Gastroesophageal sphincter (tissue), 3 donors: ENCODE results near the gene GALNTL6.

ENCODE experiments used
- POLR2A ChIP-seq, 2 donors: fragments of 450-650 bp; IDR thresholded peaks; one replicate each; pipeline ENCODE4 v1.6.1; 2017; ENCODE audit warnings: antibody characterized with exemption in 2 of 2, mild to moderate bottlenecking in 2 of 2, moderate library complexity in 1 of 2
- POLR2AphosphoS5 ChIP-seq: sonication (generic); formaldehyde crosslinking; IDR thresholded peaks from one replicate; pipeline ENCODE4 v1.6.1; 2017; ENCODE audit warnings: antibody characterized with exemption
- TF ChIP-seq, protein P1 (sequence below), 4 experiments: fragments of 200-600 bp in 2 of 4; fragments of 450-650 bp in 2 of 4; sonication (generic) in 1 of 4; IDR thresholded peaks; one replicate each; pipeline ENCODE4 v1.5.1; 2017 to 2019; ENCODE audit warnings: antibody characterized with exemption in 4 of 4, mild to moderate bottlenecking in 2 of 4, moderate library complexity in 2 of 4

DNA sequence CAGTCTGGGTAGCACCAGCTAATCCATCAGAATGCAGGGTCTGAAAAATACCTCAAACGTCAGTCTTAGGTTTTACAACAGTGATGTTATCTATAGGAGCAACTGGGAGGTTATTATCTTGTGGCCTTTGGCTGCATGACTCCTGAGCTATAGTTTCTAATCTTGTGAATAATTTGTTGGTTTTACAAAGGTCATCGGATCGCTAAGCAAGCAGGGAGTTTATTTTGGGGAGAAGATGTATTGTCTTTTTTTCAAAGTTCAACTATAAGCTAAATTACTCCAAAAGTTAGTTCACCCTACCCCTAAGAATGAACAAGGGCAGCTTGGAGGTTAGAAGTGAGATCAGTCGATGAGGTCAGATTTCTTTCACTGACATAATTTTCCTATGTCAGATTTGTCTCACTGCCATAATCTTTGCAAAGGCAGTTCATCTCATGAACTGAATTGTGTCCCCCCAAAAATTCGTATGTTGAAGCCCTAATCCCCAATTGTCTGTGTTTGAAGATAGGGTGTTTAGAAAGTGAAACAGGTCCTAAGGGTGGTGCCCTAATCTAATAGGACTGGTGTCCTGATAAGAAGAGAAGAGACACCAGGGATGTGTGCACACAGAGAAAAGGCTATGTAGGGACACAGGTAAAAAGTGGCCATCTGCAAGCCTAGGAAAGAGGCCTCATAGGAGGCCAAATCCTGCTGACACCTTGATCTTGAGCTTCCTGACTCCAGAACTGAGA is 1179.6 kb downstream of the GALNTL6 start:
- TF ChIP-seq POLR2AphosphoS5 (no peak), POLR2A (IDR thresholded peaks at IDR 0.05) (no peak)
- TF ChIP-seq, protein P1, sequence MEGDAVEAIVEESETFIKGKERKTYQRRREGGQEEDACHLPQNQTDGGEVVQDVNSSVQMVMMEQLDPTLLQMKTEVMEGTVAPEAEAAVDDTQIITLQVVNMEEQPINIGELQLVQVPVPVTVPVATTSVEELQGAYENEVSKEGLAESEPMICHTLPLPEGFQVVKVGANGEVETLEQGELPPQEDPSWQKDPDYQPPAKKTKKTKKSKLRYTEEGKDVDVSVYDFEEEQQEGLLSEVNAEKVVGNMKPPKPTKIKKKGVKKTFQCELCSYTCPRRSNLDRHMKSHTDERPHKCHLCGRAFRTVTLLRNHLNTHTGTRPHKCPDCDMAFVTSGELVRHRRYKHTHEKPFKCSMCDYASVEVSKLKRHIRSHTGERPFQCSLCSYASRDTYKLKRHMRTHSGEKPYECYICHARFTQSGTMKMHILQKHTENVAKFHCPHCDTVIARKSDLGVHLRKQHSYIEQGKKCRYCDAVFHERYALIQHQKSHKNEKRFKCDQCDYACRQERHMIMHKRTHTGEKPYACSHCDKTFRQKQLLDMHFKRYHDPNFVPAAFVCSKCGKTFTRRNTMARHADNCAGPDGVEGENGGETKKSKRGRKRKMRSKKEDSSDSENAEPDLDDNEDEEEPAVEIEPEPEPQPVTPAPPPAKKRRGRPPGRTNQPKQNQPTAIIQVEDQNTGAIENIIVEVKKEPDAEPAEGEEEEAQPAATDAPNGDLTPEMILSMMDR (IDR thresholded peaks at IDR 0.05) = no peak
